ENCODE data around the gene KCTD4.
"Not testable (repeated sequence)": the region's sequence is repeated elsewhere in the genome, so short reads cannot be mapped to it uniquely, and the experiment has no call there.

The KCTD4 gene

DNA sequence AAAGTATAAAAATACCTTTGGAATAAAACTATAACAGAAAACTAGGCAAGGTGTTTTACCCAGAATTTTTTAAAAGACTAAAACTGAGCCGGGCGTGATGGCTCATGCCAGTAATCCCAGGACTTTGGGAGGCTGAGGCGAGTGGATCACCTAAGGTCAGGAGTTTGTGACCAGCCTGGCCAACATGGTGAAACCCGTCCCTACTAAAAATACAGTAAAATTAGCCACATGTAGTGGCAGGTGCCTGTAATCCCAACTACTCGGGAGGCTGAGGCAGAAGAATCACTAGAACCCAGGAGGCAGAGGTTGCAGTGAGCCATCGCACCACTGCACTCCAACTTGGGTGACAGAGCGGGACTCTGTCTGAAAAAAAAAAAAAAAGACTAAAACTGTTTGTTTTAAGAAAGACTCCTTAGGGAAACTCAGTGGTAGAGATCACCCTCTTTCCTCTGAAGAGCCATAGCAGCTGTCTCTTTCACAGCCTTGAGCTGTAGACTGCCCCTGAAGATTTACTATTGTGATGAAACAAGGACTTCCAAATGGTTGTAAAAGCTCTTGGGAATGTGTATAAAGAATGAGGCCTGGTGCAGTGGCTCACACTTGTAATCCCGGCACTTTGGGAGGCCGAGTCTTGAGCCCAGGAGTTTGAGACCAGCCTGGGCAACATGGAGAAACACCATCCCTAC lies 14.7 kb upstream of the KCTD4 start:
- no peak for DNase-seq (ENCODE audit: low read depth, low spot score)

DNA sequence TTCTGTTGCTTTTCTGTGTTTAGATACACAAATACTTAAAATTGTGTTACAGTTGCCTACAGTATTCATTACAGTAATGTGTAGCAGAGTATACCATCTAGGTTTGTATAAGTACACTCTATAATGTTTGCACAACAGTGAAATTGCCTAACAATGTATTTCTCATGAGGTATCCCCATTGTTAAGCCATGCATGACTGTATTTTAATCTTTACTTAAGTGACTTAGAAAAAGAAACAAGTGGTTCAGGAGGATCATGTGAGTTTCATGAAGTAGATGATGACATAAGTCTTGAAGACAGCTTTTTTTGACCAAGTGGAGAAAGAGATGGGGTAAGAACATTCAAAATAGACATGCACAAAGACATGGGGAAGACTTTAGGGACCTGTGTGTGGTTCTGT lies 8.4 kb upstream of the KCTD4 start:
- no peak for DNase-seq (ENCODE audit: low read depth, low spot score)

DNA sequence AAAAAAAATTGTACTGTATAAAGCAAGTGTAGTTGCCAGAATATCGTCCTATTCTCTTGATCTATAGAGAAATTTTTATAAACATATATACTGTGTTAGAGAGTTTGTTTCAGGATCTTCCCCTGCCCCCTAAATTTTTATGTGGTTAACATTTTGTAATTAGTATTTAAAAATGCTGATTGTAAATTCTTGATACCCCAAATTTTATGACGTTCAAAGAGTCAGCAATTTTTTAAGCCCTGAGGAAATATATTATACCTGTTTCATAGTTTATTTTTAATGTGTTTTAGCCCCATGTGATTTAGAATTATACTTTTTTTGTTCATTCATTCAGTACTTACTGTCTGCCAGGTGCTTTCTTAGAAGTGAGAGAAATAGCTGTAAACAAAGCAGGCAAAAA lies 7.3 kb upstream of the KCTD4 start:
- no peak for DNase-seq (ENCODE audit: low read depth, low spot score)

DNA sequence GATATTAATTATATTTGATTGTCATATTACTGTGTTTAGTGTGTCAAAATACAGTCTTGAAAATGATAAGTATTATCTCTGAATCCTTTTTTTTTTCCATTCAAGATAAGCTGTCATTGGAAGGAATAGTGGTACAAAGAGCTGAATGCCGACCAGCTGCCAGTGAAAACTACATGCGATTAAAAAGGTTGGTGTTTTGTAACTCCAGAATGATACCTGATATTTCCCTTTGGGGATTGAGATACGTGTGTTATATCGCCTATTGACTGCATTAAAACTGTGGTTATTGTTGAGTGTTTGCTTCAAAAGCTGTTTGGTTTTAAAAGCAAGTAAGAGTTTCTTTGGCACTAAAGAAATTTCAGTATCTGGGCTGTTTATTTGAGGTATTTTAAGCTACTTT lies 6.5 kb upstream of the KCTD4 start:
- DNase-seq (ENCODE audit: low read depth, low spot score): no peak

DNA sequence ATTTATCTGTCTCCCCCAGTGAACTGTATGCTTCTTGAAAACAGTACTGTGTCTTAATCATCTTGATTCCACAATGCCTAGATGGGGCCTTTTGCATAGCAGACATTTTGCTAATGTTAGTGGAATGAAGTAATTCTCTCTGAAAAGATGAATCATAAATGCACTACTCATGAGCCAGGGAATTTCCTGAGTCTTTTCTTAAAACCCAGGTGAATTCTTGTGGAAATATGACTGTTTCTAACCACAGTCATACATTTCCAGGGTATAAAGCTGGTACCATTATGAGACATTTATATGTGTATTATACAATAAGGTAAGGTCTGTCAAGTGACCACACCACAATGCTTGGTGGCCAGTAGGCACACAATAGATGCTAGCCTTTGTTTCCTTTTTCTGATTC lies 5.5 kb upstream of the KCTD4 start:
- DNase-seq (ENCODE audit: low read depth, low spot score): no peak

DNA sequence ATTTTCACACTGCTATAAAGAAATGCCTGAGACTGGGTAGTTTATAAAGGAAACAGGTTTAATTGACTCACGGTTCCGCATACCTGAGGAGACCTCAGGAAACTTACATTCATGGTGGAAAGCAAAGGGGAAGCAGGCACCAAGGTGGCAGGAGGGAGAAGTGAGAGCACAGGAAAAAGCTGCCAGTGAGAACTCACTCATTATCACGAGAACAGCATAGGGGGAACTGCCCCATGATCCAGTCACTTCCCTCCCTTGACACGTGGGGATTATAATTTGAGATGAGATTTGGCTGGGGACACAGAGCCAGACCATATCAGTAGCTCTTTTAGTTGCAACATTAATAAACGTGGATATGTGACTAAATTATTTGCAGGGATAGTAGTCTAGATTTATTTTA lies 4.3 kb upstream of the KCTD4 start:
- DNase-seq (ENCODE audit: low read depth, low spot score): no peak

DNA sequence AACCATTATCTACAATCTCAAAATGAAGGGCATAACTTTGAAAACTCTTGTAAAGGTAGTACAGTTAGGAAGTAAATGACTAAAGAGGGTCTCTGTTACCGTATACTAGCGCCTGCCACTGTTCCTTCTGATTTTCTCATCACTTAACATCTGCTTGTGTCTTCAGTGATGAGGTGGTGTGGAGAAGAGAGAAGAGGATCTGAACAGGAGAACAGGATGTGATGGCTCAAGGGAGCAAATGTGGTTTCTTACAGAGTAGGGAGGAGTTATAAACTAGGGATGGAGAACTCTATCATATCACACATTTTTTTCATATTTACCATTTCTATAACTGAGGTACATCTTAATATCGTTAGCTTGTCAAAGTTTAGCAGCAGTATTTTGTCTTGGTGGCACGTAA lies 1.1 kb downstream of the KCTD4 start:
- no peak for DNase-seq (ENCODE audit: low read depth, low spot score)

DNA sequence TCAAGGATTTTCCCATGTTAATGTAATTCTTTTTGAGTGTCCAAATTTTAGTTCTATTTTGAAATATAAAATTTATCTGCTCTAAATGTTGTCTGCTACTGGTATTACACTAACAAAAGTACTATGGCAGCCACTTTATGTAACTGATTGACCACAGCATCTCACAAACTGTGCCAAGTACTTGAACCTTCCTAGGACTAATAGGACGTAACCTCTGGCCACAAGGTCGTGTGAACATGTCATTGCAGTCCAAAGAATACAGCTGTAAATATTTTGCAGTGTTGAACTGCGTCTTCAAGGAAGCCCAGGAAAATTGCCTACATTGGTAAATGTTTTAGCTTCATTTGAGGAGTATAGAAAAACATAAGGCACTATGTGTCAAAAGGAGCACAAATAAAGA lies 1.9 kb downstream of the KCTD4 start:
- DNase-seq (ENCODE audit: low read depth, low spot score): no peak

DNA sequence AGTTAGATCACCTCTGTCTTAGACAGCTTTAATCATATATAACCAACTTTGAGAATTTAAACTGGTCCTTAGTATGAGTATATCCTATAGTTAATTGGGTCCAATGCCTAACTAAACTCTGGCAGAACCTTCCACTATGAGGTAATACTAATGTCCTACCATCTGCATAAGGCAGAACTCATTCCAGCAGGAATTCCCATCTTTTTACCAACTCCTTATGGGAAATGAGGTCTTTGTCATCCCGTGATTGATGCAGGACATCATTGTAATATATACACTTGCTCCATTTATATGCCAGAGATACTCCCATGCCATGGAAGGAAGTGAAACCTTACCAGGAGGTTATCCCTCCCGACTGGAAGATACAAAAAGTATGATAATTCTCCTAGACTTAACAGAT lies 2.8 kb downstream of the KCTD4 start:
- no peak for DNase-seq (ENCODE audit: low read depth, low spot score)

DNA sequence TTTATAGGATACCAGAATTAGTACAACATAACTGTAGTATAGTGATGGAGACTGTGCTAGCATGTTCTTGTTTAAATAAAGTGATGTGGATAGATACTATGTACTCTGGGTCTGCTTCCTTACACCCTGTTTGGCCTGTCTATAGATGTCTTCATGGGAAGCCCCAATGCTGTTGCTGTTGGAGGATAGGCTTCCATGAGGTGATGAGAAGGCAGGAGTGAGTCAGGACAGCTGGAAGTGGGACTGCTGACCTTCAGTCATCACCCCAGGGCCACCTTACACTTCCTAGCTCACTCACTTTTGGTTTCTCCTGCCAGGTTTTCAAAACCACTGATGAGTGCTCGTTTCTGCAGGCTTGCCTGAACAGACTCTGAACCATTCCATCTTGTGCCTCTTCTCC lies 4.2 kb downstream of the KCTD4 start:
- DNase-seq (ENCODE audit: low read depth, low spot score): no peak

DNA sequence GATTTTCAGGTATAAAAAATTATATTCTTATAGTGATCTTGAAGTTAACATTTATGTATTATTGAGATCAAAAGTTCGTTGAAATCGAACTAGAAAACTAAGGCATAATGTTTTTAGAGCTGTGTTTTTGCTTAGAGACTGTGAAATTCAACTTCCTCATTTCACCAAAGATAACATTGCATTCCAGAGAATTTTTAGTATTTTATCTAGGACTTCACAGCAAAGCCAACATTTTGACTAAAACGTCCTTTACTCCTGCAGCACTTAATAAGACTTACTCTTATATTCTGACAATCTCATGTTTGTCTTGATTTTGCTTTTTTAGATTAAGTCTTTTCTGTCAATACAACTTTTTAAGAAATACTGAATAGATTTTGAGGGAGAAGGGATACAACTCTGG lies 4.7 kb downstream of the KCTD4 start:
- no peak for DNase-seq (ENCODE audit: low read depth, low spot score)

DNA sequence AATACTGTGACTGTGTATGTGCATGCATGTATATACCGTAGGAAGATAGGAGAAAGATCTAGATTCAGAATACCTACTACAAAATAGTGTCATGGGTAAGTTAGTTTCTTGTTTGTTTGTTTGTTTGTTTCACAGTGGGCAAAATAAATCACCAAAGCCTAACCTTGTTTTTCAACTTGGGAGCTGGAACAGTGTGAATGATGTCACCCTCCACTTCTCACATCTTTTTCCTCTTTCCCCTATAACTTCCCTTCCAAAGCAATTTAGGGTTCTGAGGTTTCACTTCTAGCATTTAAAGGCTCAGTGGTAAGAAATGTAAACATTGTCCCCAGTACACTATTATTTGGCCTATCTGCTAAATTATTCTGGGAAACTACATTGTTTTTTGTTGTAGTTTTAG lies 5.4 kb downstream of the KCTD4 start:
- no peak for DNase-seq (ENCODE audit: low read depth, low spot score)

DNA sequence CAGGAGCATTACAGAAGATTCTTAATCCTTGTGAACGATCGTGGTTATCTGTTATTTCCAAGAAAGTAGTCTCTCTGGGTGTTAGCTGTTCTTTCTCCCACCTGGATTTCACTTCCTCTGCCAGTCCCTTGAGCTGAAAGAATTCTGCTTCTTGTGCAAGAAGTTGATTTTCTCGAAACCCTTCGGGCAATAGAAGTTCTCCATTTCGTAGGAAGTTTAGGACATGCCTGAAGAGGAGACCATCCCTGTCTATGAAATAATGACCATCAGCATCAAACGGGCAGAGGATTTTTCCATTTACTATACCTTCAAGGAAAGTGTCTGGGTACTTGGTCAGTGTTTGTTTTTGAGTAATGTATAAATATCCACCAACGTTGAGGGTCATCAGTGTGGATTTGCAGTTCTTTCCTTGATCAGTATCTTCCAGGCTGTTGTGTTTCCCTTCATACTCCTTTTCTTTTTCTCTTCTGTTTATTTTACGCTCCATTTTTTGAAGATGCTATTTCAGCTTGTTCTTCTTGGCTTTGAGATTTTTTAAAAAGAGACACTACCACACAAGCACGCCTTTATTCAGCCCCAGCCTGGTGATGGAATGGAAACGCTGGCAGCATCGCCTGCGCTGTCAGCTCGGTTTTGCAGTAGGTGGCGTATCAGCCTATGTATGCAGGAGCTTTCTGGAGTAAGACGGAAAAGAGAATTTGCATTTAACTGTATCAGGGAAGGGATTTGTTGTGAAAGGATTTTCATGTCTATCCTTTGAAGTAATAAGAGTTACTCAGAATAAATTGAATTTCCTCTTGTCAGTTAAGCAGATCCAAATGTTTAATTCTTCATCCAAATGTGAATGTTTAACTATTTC lies 6.5 kb downstream of the KCTD4 start:
- DNase-seq (ENCODE audit: low read depth, low spot score): no peak

DNA sequence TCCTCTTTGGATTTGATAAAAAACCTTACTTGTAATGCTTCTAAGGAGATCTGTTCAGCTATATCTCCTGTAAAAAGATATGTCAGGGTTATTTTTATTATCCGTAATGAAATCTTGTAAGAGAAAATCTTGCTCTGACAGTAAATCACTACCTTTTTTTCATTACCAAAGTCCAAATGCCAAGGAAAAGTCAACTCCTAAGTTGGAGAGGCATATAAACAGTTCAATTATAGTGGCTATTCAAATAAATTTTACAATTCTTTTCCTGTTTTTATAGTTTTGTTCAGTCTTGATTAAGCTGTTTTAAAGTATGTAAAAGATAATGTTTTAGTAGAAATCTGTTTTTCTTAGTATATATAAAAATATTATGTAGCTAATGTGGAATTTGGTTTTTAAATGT lies 9.0 kb downstream of the KCTD4 start:
- DNase-seq (ENCODE audit: low read depth, low spot score): no peak

DNA sequence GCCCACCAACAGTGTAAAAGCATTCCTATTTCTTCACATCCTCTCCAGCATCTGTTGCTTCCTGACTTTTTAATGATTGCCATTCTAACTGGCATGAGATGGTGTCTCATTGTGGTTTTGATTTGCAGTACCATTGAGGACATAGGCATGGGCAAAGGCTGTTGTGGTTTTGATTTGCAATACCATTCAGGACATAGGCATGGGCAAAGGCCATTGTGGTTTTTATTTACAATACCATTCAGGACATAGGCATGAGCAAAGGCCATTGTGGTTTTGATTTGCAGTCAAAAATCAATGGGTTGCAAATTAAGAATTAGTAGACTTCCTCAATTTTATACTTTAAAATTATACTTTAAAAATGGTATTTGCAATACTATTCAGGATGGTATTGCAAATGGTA lies 11.3 kb downstream of the KCTD4 start:
- not testable (repeated sequence) for DNase-seq (ENCODE audit: low read depth, low spot score)

DNA sequence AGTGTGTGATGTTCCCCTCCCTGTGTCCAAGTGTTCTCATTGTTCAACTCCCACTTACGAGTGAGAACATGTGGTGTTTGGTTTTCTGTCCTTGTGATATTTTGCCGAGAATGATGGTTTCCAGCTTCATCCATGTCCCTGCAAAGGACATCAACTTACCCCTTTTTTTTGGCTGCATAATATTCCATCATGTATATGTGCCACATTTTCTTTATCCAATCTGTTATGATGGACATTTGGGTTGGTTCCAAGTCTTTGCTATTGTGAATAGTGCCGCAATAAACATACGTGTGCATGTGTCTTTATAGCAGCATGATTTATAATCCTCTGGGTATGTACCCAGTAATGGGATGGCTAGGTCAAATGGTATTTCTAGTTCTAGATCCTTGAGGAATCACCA lies 11.8 kb downstream of the KCTD4 start:
- DNase-seq (ENCODE audit: low read depth, low spot score): not testable (repeated sequence)

DNA sequence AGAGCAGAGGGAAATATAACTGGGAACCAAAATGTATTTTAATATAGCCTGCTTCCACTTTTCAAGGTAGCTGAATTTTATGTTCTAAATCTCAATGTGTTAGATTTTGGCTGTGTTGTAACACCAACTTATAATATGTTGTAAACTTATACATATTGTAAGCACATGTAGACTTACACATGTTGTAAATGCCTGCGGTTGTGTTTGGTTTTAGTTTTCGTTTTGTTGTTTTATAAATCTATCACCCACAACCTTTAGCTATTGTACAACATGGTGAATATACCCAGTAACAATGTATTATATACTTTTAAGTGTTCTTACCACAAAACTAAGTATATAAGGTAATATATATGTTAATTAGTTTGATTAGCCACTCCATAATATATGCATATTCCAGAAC lies 15.6 kb downstream of the KCTD4 start:
- no peak for DNase-seq (ENCODE audit: low read depth, low spot score)

DNA sequence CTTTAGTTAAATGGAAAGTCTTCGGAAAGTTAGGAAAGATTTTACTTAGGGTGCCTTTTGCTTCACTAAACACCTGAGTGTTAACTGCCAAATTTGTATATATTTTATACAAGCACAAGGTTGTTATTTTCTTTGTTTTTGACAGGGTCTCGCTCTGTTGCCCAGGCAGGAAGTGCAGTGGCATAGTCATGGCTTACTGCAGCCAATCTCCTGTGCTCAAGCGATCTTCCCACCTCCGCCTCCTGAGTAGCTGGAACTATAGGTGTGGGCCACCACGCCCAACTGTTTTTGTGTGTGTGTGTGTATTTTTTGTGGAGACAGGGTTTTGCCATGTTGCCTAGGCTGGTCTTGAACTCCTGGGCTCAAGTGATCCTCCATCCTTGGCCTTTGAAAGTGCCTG lies 16.2 kb downstream of the KCTD4 start:
- DNase-seq (ENCODE audit: low read depth, low spot score): no peak

DNA sequence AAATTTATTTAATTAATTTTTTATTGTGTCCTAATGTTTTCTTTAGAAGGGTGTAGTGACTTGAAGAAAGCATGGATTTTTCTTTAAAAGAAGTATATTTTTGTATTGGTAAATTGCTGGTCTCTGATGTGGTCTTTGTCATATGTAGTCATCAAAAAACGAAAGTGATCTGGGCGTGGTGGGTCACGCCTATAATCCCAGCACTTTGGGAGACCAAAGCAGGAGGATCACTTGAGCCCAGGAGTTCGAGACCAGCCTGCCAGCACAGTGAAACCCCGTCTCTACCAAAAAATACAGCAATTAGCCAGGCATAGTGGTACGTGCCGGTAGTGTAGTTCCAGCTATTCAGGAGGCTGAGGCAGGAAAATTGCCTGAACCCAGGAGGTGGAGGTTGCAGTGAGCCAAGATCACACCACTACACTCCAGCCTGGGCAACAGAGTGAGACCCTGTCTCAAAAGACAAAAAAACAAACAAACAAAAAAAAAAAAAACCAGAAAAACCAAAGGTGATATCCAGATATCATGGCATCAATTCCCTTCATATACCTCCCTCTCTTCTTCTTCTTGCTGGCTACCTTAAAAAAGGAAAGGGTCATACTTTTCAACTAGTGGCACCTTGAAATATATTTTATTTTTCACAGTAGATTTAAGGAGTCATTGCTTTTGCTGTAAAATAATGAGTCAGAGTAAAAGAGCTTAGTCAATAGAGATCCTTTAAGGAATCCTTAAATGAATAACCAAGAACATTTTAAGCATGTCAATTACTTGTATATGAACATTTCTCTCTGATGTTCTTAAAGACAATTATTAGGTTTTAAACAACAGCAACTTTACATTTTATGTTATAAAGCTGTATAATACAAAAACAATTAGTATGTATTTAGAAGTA lies 19.9 kb downstream of the KCTD4 start:
- DNase-seq (ENCODE audit: low read depth, low spot score): no peak

DNA sequence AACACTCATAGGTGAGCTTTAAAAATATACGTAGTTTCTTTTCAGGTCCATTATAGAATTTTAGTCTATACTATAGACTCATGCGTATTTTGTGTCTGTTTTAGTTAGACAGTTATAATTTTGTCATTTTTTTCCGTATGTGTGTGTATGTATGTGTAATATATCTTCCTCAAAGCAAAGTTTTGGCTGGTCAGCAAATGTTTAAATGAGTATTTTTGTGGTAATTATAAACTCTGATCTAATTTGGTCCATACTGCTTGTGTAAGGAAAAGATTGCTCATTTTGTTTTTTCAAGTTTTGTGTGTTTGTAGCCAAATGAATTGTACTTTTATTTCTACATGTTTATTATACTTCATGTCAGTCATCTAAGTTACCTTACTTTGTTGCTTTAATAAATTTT lies 20.5 kb downstream of the KCTD4 start:
- DNase-seq (ENCODE audit: low read depth, low spot score): no peak

DNA sequence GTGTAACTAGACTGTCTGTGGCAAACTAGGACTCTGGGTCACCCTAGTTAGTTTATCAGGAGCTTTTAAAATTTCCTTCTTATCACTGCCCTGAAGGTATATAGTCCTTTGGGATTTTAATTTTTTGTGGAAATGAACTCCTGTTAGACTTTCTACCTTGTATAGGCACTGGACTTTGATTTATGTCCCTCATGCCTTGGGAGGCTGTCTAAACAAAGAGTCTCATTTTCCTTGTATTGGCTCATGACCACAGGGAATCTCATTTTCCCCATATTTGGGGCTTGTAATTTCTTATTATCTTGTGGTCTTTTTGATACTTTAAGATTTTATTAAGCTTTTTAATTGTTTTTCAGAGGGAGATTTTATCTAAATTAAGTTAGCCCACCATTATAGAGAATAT lies 21.4 kb downstream of the KCTD4 start:
- no peak for DNase-seq (ENCODE audit: low read depth, low spot score)

All from activated CD4-positive, CD25-positive, alpha-beta regulatory T cell treated with anti-CD3 and anti-CD28 coated beads, Interleukin-2, amount 50 U/mL, for 16 hours (primary cell).